Measurements from ENCODE around the gene PCK2.
A peak's percentile ranks its signal among the peaks of the same experiment; 100 is the strongest.
"Not testable (repeated sequence)": the region's sequence is repeated elsewhere in the genome, so short reads cannot be mapped to it uniquely, and the experiment has no call there.

PCK2 gene

DNA sequence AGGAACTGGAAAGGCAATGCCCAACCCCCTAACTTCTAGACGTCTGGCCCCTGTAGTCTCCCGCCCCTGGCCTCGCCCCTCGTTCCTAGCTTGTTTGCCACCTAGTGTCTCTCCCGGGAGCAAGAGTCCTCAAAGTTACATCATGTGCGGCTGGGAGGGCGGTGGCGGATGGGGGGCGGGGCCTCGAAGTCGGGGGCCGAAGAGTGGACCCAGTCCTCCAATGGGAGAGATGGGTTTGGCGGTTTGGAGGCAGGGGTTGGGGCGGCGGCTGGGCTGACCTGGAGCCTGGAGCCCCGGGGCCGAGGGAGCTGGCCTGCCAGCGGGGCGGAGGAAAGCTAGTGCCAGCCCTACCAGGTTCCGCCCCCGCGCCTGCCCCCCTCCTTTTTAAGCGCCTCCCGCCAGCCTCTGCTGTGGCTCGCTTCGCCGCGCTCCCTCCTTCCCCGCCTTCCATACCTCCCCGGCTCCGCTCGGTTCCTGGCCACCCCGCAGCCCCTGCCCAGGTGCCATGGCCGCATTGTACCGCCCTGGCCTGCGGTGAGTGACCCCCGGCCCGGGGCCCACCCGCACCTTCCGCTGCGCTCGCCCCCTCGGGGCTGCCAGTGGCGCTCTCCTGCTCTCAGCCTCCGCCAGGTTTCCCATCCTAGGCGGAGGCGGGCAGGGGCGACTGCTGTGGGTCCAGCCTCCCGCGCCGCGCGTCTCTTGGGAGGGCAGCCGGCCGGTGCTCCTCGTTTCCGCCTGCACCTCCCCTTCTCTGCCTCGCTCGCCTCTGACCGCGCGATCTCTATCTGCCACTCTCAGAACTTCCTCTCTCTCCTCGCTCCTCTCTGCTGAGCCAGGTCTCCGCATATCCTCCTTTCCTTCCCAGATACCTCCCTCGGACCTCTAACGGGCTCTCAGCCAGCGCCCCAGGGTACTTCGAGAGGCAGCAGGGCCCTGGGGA lies at the start of gene PCK2:
Gene PCK2, plus strand, starts transcription at position 411 of the 940 bp plus-strand sequence. Its CDS starts 95 bp downstream, at position 506.
- TF ChIP-seq, protein P1, sequence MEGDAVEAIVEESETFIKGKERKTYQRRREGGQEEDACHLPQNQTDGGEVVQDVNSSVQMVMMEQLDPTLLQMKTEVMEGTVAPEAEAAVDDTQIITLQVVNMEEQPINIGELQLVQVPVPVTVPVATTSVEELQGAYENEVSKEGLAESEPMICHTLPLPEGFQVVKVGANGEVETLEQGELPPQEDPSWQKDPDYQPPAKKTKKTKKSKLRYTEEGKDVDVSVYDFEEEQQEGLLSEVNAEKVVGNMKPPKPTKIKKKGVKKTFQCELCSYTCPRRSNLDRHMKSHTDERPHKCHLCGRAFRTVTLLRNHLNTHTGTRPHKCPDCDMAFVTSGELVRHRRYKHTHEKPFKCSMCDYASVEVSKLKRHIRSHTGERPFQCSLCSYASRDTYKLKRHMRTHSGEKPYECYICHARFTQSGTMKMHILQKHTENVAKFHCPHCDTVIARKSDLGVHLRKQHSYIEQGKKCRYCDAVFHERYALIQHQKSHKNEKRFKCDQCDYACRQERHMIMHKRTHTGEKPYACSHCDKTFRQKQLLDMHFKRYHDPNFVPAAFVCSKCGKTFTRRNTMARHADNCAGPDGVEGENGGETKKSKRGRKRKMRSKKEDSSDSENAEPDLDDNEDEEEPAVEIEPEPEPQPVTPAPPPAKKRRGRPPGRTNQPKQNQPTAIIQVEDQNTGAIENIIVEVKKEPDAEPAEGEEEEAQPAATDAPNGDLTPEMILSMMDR (IDR thresholded peaks at IDR 0.05; ENCODE audit: extremely low read depth, insufficient read depth, missing control alignments), result no peak
- in situ Hi-C loops (cut with MboI; ENCODE audit: low pct_unique_long_range_greater_than_20kb, low sequenced_read_pairs, unreplicated experiment), result loop anchor here (25.0 kb wide), 1 partner anchor 107 kb away; the partner anchor contains the start of gene DHRS4L2
- DNase-seq (ENCODE audit: low spot score), result peak; percentile 92

DNA sequence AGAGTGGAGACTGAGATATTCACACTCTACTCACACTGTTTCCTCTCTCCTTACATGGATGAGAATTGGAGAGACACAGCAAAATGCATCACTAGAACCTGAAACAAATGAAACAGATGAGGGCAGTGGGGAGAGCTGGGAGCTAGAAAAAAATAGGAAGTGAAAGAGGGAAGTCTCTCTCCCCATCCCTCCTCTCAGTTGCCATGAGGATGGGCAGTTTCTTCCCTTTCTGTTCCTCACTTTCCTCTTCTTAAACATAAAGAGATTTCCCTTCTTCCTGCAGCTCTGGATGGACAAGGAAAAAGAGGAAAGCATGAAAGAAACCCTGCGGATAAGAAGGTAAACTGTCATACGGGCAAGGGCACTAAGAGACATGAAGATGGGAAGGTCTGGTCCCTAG lies 45.1 kb upstream of the PCK2 start:
- DNase-seq (ENCODE audit: low spot score); in situ Hi-C loops (cut with MboI; ENCODE audit: low pct_unique_long_range_greater_than_20kb, low sequenced_read_pairs, unreplicated experiment): not testable (repeated sequence)

DNA sequence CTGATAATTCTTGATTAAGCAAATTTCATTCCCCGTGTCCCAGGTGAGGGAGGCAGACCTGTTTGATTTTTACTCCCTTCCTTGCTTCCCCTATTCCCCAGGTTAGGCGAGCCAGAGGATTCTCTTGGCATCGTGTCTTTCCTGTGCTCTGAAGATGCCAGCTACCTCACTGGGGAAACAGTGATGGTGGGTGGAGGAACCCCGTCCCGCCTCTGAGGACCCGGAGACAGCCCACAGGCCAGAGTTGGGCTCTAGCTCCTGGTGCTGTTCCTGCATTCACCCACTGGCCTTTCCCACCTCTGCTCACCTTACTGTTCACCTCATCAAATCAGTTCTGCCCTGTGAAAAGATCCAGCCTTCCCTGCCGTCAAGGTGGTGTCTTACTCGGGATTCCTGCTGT lies 43.4 kb upstream of the PCK2 start:
- DNase-seq (ENCODE audit: low spot score); in situ Hi-C loops (cut with MboI; ENCODE audit: low pct_unique_long_range_greater_than_20kb, low sequenced_read_pairs, unreplicated experiment): not testable (repeated sequence)

DNA sequence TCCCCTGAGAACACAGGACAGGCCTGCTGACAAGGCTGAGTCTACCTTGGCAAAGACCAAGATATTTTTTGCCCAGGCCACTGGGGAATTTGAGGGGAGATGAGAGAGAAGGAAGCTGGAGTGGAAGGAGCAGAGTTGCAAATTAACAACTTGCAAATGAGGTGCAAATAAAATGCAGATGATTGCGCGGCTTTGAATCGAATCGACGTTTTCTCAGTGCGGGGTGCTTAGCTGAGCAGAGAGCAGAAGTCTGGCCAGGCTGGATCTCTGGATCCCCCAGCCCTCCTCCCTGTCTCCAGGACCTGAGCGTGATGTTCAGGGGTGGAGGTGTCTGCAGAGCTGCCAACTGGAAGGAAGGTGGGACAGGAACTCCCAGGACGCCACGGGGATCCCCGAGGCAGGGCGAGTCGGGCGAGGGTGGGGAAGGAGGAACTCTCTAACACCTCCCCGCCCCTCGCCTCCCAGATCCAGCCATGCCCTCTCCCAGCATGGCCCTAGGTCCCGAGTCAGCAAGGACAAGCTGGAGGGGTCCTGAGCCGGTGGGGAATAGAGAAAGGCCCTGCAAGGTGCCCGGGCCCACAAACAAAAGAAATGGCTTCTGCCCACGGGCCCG lies 42.8 kb upstream of the PCK2 start:
- in situ Hi-C loops (cut with MboI; ENCODE audit: low pct_unique_long_range_greater_than_20kb, low sequenced_read_pairs, unreplicated experiment), result no loop called here
- DNase-seq (ENCODE audit: low spot score), result peak; percentile 29
- TF ChIP-seq, protein P1 (IDR thresholded peaks at IDR 0.05; ENCODE audit: extremely low read depth, insufficient read depth, missing control alignments), result no peak

DNA sequence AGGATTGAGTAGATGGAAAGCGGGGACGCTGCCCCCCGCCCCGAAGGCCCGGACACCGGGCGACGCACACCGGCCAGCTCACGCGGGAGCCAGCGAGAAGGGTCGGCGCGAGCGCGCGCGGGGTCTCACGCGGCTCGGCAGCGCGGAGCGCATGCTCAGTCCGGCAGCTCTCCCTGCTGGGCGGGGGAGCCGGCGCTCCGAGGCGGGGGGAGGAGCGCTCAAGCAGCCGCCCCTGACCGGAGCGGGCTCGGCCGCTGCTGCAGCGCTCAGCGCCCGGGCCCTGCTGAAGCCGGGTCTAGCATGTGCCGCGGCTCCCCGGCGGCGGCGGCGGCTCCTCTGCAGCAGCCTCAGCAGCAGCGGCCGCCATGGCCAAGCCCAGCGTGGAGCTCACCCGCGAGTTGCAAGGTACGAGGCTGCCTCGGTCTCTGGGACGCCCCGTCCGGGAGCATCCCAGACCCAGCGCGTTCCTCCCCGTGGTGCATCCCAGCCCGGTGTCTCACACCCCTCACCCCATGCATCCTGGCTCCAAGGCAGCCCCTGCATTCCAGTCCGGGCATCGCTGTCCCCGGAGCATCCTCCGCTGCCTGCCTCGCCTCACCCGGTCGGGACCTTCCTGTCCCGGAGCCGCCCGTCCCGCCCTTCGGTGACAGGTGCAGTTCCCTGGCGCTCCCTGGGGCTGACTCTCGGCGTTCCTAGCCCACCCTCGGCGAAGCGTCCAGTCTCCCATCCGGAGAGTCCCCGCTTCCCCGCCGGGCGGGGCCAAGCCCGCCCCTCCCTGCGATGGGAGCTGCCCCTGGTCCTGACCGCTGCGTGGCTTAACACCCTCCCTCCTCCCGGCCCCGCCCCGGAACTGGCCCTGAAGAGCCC lies 42.1 kb upstream of the PCK2 start, which contains the start of gene CARMIL3:
Gene CARMIL3, plus strand, starts transcription at position 221 of the 867 bp plus-strand sequence. Its CDS starts 145 bp downstream, at position 366.
- DNase-seq (ENCODE audit: low spot score), result peak; percentile 93
- TF ChIP-seq, protein P1 (IDR thresholded peaks at IDR 0.05; ENCODE audit: extremely low read depth, insufficient read depth, missing control alignments), result no peak
- in situ Hi-C loops (cut with MboI; ENCODE audit: low pct_unique_long_range_greater_than_20kb, low sequenced_read_pairs, unreplicated experiment), result no loop called here

DNA sequence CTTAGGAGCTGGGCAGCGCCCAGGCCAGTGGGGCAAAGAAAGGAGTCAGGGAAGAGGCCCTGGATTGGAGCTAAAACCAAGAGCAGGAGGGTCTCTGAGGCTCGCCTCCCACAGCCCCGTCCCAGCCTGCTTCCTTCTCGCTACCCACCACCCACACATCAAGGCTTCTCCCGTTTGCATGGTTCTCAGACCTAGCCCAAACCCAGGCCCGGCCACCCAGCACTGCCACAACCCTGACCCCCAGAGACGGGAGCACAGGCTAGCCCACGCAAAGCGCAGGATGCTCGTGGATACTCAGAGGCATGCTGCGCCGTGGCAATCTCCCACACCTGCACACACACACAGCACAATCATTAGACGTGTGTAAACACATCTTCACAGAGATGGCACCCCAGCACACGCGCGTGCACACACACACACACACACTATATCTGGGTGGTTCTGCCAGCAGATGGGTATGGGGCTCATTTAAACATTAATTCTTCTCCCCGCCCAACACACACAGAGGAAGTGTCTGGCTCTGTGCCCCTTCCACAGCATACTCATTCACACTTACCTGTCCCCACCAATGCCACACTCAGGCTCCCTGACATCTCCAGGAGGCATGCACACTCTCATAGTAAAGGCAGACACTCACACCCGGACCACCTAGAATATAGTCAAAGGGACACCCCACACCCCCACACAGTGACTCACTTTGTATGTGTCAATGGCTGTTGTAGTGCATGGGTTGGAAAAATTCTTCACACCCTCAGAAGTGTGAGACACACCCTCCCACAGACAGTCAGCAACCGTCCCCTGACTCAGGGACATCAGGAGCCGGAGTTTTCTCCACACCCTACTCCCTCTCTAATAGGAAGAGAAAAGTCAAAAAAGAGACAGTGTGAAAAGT lies 41.2 kb upstream of the PCK2 start:
- peak; percentile 4 for DNase-seq (ENCODE audit: low spot score)
- TF ChIP-seq, protein P1 (IDR thresholded peaks at IDR 0.05; ENCODE audit: extremely low read depth, insufficient read depth, missing control alignments), result no peak
- in situ Hi-C loops (cut with MboI; ENCODE audit: low pct_unique_long_range_greater_than_20kb, low sequenced_read_pairs, unreplicated experiment), result no loop called here
